C4-2B (cell line): ENCODE results near the gene ASF1A.
A peak's percentile ranks its signal among the peaks of the same experiment; 100 is the strongest.
"Not testable (repeated sequence)": the region's sequence is repeated elsewhere in the genome, so short reads cannot be mapped to it uniquely, and the experiment has no call there.

Experiments used
- H3K27ac ChIP-seq: fragments of 450-650 bp; 2 replicates; pipeline ENCODE4 v1.5.1; 2017
- CTCF ChIP-seq: fragments of 450-650 bp; conservative IDR thresholded peaks from 2 replicates; pipeline ENCODE4 v1.5.1; 2017; ENCODE audit warnings: mild to moderate bottlenecking
- ZFX ChIP-seq: fragments of 450-650 bp; IDR thresholded peaks from 2 replicates; pipeline ENCODE4 v1.6.1; 2017

The ASF1A gene

DNA sequence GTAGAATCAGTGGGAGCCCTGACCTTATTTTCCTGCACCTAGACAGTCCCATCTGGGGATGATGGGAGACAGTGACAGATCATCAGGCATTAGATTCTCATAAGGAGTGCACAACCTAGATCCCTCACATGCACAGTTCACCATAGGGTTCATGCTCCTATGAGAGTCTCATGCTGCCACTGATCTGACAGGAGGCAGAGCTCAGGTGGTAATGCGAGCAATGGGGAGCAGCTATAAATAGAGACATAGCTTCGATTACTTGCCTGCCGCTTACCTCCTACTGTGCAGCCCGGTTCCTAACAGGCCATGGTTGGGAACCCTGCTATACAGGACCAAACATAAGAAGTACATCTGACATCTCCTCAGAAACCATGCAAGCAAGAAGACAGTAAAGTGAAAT, 31.5 kb upstream of the ASF1A start:
- TF ChIP-seq CTCF (no peak), ZFX (no peak)
- no peak overlapping the region for H3K27ac ChIP-seq

- peak overlapping the region; percentile 55; the same call in 1 of the 2 replicates for H3K27ac ChIP-seq
- TF ChIP-seq CTCF, result no peak
- TF ChIP-seq ZFX, result no peak
These were observed 29.4 kb upstream of the ASF1A start for GRCh38 chr6:118864341-118865099.

- H3K27ac ChIP-seq, result peak overlapping the region; percentile 55; the same call in 1 of the 2 replicates
- no peak for TF ChIP-seq CTCF
- TF ChIP-seq ZFX, result no peak
These were observed 28.9 kb upstream of the ASF1A start for GRCh38 chr6:118865100-118865391.

DNA sequence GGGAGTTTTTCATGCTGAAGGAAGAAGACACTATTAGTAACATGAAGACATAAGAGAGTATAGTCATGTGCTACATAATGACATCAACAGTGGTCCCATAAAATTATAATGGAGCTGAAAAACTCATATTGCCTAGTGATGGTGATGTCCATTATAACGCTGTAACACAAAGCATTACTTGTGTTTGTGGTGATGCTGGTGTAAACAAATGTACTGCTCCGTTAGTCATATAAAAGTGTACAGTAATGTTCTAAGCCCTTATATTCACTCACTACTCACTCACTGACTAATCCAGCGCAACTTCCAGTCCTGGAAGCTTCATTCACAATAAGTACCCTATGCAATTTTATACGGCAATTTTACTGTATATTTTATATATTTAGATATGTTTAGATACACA, 26.8 kb upstream of the ASF1A start:
- no peak overlapping the region for H3K27ac ChIP-seq
- TF ChIP-seq ZFX (no peak), CTCF (no peak)

GRCh38 chr6:118868901-118869300, 25.1 kb upstream of the ASF1A start:
- H3K27ac ChIP-seq, result not testable (repeated sequence)

- TF ChIP-seq ZFX (no peak), CTCF (no peak)
These were observed 24.6 kb upstream of the ASF1A start for GRCh38 chr6:118869350-118869749.

GRCh38 chr6:118869894-118870589, 23.9 kb upstream of the ASF1A start:
- no peak for TF ChIP-seq CTCF
- TF ChIP-seq ZFX, result no peak
- H3K27ac ChIP-seq, result no peak overlapping the region

More at GRCh38 chr6:118869350-118869749, 24.6 kb upstream of the ASF1A start:
- no peak overlapping the region for H3K27ac ChIP-seq

DNA sequence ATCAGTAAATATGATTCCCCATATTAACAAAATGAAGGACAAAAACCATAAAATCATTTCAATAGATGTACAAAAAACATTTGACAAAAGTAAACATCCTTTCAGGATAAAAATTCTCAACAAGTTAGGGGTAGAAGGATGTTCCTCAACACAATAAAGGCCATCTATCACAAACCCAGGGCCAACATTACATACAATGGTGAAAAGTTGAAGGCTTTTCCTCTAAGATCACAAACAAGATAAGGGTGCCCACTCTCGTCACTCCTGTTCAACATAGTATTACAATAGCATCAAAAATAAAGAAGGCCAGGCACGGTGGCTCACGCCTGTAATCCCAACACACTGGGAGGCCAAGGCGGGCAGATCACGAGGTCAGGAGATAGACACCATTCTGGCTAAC, 22.6 kb upstream of the ASF1A start:
- TF ChIP-seq CTCF (no peak), ZFX (no peak)

More for the DNA sequence above, 22.6 kb upstream of the ASF1A start:
- no peak overlapping the region for H3K27ac ChIP-seq
